Measurements from ENCODE around the gene KRT37.

Gene KRT37

GRCh38 chr17:41451154-41451728, 26.9 kb upstream of the KRT37 start:
- in situ Hi-C loops (cut with HindIII; ENCODE audit: low sequenced_read_pairs) = no loop called here
- no peak overlapping the region for H3K4me3 ChIP-seq (ENCODE audit: low read depth, low read length)
- TF ChIP-seq CTCF (IDR thresholded peaks at IDR 0.05; ENCODE audit: low read depth, low read length) = no peak
- DNase-seq (ENCODE audit: low read depth, low spot score) = peak; percentile 9

GRCh38 chr17:41449008-41449407, 24.6 kb upstream of the KRT37 start:
- no peak overlapping the region for H3K4me3 ChIP-seq (ENCODE audit: low read depth, low read length)
- in situ Hi-C loops (cut with HindIII; ENCODE audit: low sequenced_read_pairs) = no loop called here
- DNase-seq (ENCODE audit: low read depth, low spot score) = no peak
- TF ChIP-seq CTCF (IDR thresholded peaks at IDR 0.05; ENCODE audit: low read depth, low read length) = no peak

- no peak for TF ChIP-seq CTCF (IDR thresholded peaks at IDR 0.05; ENCODE audit: low read depth, low read length)
- DNase-seq (ENCODE audit: low read depth, low spot score) = no peak
- in situ Hi-C loops (cut with HindIII; ENCODE audit: low sequenced_read_pairs) = no loop called here
Observed at GRCh38 chr17:41448506-41448905, 24.1 kb upstream of the KRT37 start.

GRCh38 chr17:41446806-41447205, 22.4 kb upstream of the KRT37 start:
- in situ Hi-C loops (cut with HindIII; ENCODE audit: low sequenced_read_pairs) = no loop called here
- TF ChIP-seq CTCF (IDR thresholded peaks at IDR 0.05; ENCODE audit: low read depth, low read length) = no peak

More at GRCh38 chr17:41448506-41448905, 24.1 kb upstream of the KRT37 start:
- no peak overlapping the region for H3K4me3 ChIP-seq (ENCODE audit: low read depth, low read length)

GRCh38 chr17:41444640-41445039, 20.3 kb upstream of the KRT37 start:
- DNase-seq (ENCODE audit: low read depth, low spot score) = no peak
- H3K4me3 ChIP-seq (ENCODE audit: low read depth, low read length) = no peak overlapping the region
- no peak for TF ChIP-seq CTCF (IDR thresholded peaks at IDR 0.05; ENCODE audit: low read depth, low read length)
- in situ Hi-C loops (cut with HindIII; ENCODE audit: low sequenced_read_pairs) = no loop called here

More at GRCh38 chr17:41446806-41447205, 22.4 kb upstream of the KRT37 start:
- H3K4me3 ChIP-seq (ENCODE audit: low read depth, low read length) = no peak overlapping the region
- DNase-seq (ENCODE audit: low read depth, low spot score) = no peak

- DNase-seq (ENCODE audit: low read depth, low spot score) = no peak
- in situ Hi-C loops (cut with HindIII; ENCODE audit: low sequenced_read_pairs) = no loop called here
- no peak overlapping the region for H3K4me3 ChIP-seq (ENCODE audit: low read depth, low read length)
- TF ChIP-seq CTCF (IDR thresholded peaks at IDR 0.05; ENCODE audit: low read depth, low read length) = no peak
Observed at GRCh38 chr17:41444186-41444585, 19.8 kb upstream of the KRT37 start.

Data from astrocyte of the spinal cord (primary cell).